Activated naive CD8-positive, alpha-beta T cell treated with anti-CD3 and anti-CD28 coated beads, Interleukin-2, amount 50 U/mL, for 24 hours (primary cell): ENCODE results near the gene CELSR2.

Source experiments
- ATAC-seq: fragments of 150-1000 bp; cut with Tn5 transposase; one replicate; pipeline ENCODE4 v1.10.0; 2021
- DNase-seq: peaks from one replicate; pipeline ENCODE4 v3.0.0; 2021
- H3K27ac Mint-ChIP-seq: one replicate; pipeline ENCODE4 v1.8.0; 2021; ENCODE audit warnings: mild to moderate bottlenecking, mixed read lengths
- H3K27me3 Mint-ChIP-seq: one replicate; pipeline ENCODE4 v1.8.0; 2021; ENCODE audit warnings: mixed read lengths
- H3K36me3 Mint-ChIP-seq: one replicate; pipeline ENCODE4 v1.8.0; 2021; ENCODE audit warnings: low read depth, mixed read lengths
- H3K4me1 Mint-ChIP-seq: one replicate; pipeline ENCODE4 v1.8.0; 2021; ENCODE audit warnings: mixed read lengths
- H3K4me3 Mint-ChIP-seq: one replicate; pipeline ENCODE4 v1.8.0; 2021; ENCODE audit warnings: mild to moderate bottlenecking, moderate library complexity, mixed read lengths
- H3K9me3 Mint-ChIP-seq: one replicate; pipeline ENCODE4 v1.8.0; 2021; ENCODE audit warnings: mixed read lengths

The CELSR2 gene

DNA sequence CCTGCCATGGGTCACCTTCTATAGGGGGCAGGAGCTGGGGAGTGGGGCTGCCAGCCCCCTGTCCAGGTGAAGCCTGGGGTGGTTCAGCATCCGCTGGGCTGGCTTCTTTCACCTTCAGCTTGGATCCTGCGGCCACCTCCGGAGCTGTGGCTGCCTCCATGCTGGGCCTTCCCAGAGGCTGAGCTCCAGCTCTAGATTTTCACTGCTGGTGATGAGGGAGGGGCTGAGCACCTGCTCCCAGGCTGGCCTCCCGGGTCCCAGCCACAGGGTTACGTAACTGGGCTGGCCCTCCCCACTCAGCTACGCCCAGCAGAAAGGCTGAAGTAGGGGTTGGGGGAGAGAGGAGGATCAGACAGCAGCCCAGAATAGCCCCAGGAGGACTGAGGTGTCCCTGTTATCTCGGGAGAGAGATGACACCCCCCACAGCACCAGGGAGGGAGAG lies 57.5 kb downstream of the CELSR2 start, which contains the start of gene MYBPHL:
TSS of gene MYBPHL (minus strand) at position 180 of the 442 bp plus-strand sequence. CDS start at position 160, 20 bp downstream.
- Mint-ChIP-seq H3K4me3 (no peak within 1 kb of the TSS), H3K9me3 (no peaks in the 10 kb centered on the region), H3K27ac (no peak within 1 kb of the TSS)

DNA sequence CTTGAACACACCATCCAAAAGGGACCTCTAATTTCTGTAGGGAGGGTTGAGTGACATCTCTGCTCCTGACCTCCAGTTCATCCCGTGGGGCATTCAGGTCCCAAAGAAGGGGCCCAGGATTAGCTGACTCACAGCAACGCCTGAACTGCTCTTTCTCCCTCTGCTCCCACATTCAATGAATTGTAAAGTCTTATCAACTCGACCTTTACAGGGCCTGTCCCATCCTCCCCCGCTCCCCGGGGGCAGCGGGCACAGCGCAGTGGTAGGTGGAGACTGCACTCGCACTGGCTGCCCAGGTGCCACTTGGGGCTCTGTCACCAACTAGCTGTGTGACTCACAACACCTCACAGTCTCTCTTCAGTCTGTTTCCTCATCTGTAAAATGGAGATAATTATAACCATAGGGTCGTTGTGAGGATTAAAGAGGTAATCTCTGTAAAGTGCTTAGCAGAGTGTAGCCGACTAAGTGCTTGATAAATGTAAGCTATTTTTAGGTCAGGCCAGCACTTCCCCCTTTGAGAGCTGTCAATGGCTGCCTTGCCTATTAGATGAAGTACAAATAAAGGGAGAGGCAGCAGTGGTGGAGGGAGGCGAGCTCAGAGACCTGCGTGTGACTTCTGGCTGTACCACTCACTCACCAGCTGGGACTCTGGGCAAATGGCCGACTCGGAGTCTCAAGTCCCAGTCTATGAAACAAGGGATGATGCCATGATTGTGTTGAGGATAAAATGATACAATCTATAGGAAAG lies 58.1 kb downstream of the CELSR2 start:
- ATAC-seq (peak; percentile 75), DNase-seq (no peak)
- no peak overlapping the region for H3K4me3 Mint-ChIP-seq
- no peaks in the 10 kb centered on the region for H3K9me3 Mint-ChIP-seq
- no peak overlapping the region for H3K27ac Mint-ChIP-seq
- H3K27me3 Mint-ChIP-seq, result no peaks in the 10 kb centered on the region
- H3K4me1 Mint-ChIP-seq, result peaks cover 3% of the 10 kb centered on the region
- no peaks in the 10 kb centered on the region for H3K36me3 Mint-ChIP-seq

More for the DNA sequence above, 57.5 kb downstream of the CELSR2 start, which contains the start of gene MYBPHL:
- no peak for DNase-seq
- Mint-ChIP-seq H3K27me3 (no peaks in the 10 kb centered on the region), H3K4me1 (peaks cover 3% of the 10 kb centered on the region), H3K36me3 (no peaks in the 10 kb centered on the region)
- ATAC-seq, result no peak

DNA sequence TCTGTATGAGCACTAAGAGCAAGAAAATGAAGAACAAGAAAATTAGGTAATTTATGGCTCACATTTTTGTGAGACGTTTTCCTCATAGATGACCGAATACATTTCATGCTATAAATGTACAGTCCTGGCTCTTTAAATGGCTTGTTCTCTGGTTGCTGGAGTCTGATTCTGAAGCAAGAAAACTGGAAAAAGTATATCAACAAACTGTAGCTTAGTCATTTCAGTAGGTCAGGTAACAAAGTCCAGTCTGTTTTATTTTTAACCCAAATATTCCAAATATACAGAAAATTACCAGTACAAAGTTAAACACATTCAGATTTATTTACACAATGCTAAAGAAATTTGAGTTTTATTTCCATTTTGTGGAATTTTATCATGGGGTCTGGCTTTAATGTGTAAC lies 60.0 kb downstream of the CELSR2 start:
- Mint-ChIP-seq H3K27me3 (no peaks in the 10 kb centered on the region), H3K4me1 (peaks cover 3% of the 10 kb centered on the region), H3K27ac (no peak overlapping the region), H3K36me3 (no peaks in the 10 kb centered on the region), H3K9me3 (no peaks in the 10 kb centered on the region), H3K4me3 (no peak overlapping the region)
- no peak for ATAC-seq
- DNase-seq, result no peak

DNA sequence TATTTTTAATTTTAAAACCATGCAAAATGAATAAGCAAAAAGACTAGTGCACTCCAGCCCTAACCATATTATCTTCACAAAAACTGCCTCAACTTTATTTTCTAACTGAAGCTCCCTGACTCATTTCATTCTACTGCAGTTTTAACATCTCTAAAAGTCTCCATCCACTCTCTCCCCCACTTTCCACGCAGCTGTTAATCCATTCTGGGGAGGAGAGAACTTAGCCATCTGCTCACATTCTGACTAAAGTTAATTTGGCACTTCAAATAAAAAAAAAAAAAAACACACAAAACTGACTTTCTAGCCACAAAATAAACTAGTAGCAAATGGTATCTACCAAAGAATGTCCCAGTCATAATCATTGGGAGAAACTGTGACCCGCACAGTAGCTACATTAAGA lies 62.9 kb downstream of the CELSR2 start:
- Mint-ChIP-seq H3K27me3 (no peaks in the 10 kb centered on the region), H3K36me3 (no peaks in the 10 kb centered on the region), H3K9me3 (no peaks in the 10 kb centered on the region), H3K4me3 (no peak overlapping the region), H3K27ac (no peak overlapping the region), H3K4me1 (peaks cover 3% of the 10 kb centered on the region)
- no peak for DNase-seq
- no peak for ATAC-seq

DNA sequence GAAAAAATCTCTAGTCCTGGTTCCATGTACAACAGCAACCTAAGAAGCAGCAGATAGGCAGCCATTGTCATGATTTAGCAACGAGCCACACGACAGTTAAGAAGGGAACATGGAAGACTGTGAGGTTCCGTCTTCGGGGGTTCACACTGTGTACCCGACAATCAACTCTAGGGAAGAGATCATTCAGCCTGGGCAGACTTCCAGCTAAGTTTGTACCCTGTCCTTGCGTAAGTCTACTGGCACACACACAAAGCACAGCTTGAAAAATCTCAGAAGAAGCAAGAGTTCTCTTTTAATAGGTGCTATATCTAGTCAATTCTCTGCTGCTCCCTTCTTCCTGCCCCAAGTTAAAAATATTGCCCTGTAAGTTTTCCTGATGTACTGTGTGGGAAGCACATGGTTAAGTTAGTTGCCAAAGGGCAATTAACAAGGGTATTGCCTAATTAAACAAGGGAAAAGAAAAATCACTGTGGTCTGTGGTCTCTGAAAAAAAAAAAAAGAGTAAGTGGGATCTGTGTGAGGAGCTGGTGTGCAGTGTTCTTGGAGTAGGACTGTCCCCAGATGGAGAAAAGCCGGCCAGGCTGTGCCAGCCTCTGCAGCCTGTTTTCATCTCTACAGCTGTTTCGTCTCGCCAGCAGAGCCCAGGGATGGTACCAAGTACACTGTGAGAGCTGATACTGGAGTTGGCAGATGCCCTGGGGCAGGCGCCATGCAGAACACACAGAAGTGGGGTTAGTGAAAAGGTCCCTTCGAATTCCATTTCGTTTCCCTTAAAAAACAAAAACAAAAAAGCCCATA lies 63.8 kb downstream of the CELSR2 start:
- ATAC-seq (no peak), DNase-seq (no peak)
- H3K4me3 Mint-ChIP-seq, result no peak overlapping the region
- no peaks in the 10 kb centered on the region for H3K27me3 Mint-ChIP-seq
- no peaks in the 10 kb centered on the region for H3K9me3 Mint-ChIP-seq
- no peaks in the 10 kb centered on the region for H3K36me3 Mint-ChIP-seq
- H3K27ac Mint-ChIP-seq, result no peak overlapping the region
- no peaks in the 10 kb centered on the region for H3K4me1 Mint-ChIP-seq

DNA sequence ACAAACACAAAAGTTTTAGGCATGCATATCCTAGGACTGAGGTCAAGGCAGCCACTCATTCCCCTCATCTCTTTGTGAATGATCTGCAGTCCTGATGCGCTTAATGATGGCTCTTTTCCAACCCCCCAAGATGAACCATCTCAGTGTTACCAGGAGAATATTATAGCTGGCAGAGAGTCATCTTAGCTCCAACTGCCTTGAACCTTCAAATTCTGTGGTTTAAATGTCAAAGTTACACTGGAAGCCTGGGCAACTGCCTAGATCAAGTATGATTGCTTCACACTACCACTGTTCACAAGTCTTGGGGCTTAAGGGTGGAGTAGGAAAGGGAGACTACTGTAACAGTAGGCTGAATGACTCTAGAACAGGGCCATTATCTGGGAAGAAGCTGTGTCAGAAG lies 65.5 kb downstream of the CELSR2 start:
- ATAC-seq (no peak), DNase-seq (no peak)
- H3K4me3 Mint-ChIP-seq, result no peak overlapping the region
- no peaks in the 10 kb centered on the region for H3K9me3 Mint-ChIP-seq
- H3K36me3 Mint-ChIP-seq, result no peaks in the 10 kb centered on the region
- H3K4me1 Mint-ChIP-seq, result no peaks in the 10 kb centered on the region
- no peaks in the 10 kb centered on the region for H3K27me3 Mint-ChIP-seq
- H3K27ac Mint-ChIP-seq, result no peak overlapping the region

DNA sequence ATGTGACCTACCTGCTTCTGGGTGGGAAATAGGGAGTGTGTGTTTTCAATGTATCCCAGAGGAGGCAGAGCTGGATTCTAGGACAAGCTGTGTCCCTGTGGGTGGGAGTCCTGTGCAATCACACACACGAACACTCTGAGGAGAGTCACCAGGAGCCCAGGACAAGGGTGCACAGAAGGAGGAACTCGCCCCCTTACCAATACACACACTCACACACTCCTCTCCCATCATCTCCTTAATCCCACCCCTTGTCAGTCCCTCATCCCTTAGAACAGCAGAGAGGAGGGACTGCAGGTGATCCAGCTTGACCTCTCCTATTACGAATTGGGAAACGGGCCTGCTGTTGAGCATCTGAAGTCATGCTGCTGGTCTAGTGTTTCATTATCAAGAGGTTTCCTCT lies 65.9 kb downstream of the CELSR2 start:
- no peak for ATAC-seq
- H3K4me1 Mint-ChIP-seq, result no peaks in the 10 kb centered on the region
- H3K4me3 Mint-ChIP-seq, result no peak overlapping the region
- H3K9me3 Mint-ChIP-seq, result no peaks in the 10 kb centered on the region
- no peak overlapping the region for H3K27ac Mint-ChIP-seq
- H3K36me3 Mint-ChIP-seq, result no peaks in the 10 kb centered on the region
- no peaks in the 10 kb centered on the region for H3K27me3 Mint-ChIP-seq
- no peak for DNase-seq

DNA sequence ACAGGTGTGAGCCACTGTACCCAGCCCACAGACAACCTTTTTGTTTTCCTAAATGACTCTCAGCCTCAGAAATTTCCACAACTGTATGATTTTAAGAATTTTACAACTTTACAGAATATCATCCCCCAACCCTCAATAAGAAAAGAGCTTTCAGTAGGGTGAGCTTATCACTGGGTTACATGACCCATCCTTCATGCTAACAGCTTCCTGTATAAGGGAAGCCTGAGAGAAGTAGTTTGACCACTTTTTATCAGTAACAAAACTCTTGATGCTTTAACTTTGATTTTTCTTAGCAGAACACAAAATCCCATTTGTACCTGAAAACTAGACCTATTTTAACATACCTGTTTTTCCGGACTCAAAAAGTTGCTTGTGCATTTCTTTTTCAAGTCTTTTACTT lies 67.2 kb downstream of the CELSR2 start:
- Mint-ChIP-seq H3K4me3 (no peak overlapping the region), H3K9me3 (no peaks in the 10 kb centered on the region), H3K27me3 (no peaks in the 10 kb centered on the region), H3K36me3 (no peaks in the 10 kb centered on the region), H3K4me1 (no peaks in the 10 kb centered on the region), H3K27ac (no peak overlapping the region)
- no peak for DNase-seq
- no peak for ATAC-seq

DNA sequence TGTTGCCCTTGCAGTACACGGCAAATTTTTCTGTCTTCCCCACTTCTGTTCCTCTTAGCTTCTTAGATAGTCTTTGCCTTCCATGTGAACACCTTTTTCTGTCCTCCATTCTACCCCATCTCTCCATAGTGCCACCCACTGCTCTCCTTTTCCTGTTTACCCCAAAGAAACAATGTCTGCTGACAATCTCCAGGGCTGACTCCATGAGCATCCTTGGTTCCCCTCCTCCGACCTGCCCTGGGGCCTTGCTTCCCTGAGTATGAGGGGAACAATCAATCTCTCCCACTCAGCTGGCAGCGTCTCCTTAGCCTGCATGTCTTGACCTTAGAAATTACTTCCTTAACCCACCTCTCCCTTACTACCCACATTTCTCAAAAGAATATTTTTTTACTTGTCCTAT lies 69.8 kb downstream of the CELSR2 start:
- Mint-ChIP-seq H3K9me3 (no peaks in the 10 kb centered on the region), H3K36me3 (no peaks in the 10 kb centered on the region), H3K27me3 (no peaks in the 10 kb centered on the region), H3K4me1 (no peaks in the 10 kb centered on the region), H3K27ac (no peak overlapping the region), H3K4me3 (no peak overlapping the region)
- ATAC-seq (no peak), DNase-seq (no peak)

DNA sequence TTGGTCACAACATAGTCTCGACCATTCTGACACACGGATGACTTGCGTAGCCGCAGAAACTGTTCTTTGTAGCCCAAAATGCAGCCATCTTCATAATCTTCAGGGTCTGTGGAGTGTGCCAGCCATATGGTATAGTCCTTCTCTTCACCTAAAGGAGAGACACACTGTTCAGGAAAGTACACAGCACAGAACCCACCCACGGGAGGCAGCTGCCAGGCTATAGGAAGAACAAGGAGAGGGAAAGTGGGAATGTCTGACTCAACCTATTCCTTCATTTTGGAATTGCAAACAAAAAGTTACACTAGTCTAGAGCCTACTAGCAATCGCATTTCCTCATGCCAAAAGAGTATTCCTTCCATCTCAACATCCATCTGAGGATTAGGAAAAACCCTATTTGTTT lies 73.6 kb downstream of the CELSR2 start:
- ATAC-seq (no peak), DNase-seq (no peak)
- Mint-ChIP-seq H3K4me3 (no peak overlapping the region), H3K27ac (no peak overlapping the region), H3K4me1 (no peaks in the 10 kb centered on the region), H3K27me3 (no peaks in the 10 kb centered on the region), H3K9me3 (no peaks in the 10 kb centered on the region), H3K36me3 (no peaks in the 10 kb centered on the region)
